Left renal cortex interstitium (tissue), 4 donors: ENCODE results near the gene GTF3A. TPM values are rescaled to one million over a fixed set of nuclear protein-coding genes. Genes with fewer than 3 reads are reported as not detected.
A peak's percentile ranks its signal among the peaks of the same experiment; 100 is the strongest.

ENCODE experiments used
- DNase-seq, 4 donors: peaks; one replicate each; pipeline ENCODE4 v3.0.0-alpha.2; 2013; ENCODE audit warnings: low read depth in 4 of 4, low spot score in 2 of 4, missing footprints in 1 of 4
- polyA plus RNA-seq, 4 donors: library from polyadenylated mRNA; unstranded; fragments of 120-200 nt; gene quantifications; one replicate each; pipeline ENCODE4 v1.2.1, GENCODE V29; 2013; ENCODE audit not compliant: insufficient read length in 4 of 4

GTF3A gene
- polyA plus RNA-seq, 4 donors = 80.7 to 85.3 (median 83.4) TPM

GRCh38 chr13:27446986-27447583, 22.7 kb downstream of the GTF3A start:
- no peak for DNase-seq

GRCh38 chr13:27448308-27448707, 23.9 kb downstream of the GTF3A start:
- no peak for DNase-seq

- peak in 1 of 4 donors; percentile 5 for DNase-seq
Observed at GRCh38 chr13:27449081-27449603, 24.7 kb downstream of the GTF3A start.

- DNase-seq = peak; percentile 92 to 95 (median 95)
Observed at GRCh38 chr13:27449936-27450828, 25.8 kb downstream of the GTF3A start, which contains the start of gene MTIF3. Gene MTIF3, minus strand, starts transcription at chr13:27450564. Its CDS starts 10,116 bp downstream, at chr13:27440448.

- peak in 3 of 4 donors; percentile 39 to 51 (median 51) for DNase-seq
Observed at GRCh38 chr13:27450921-27451471, 26.6 kb downstream of the GTF3A start.

GRCh38 chr13:27455331-27455855, 31.0 kb downstream of the GTF3A start:
- no peak for DNase-seq

- DNase-seq = no peak
Observed at GRCh38 chr13:27461940-27462584, 37.6 kb downstream of the GTF3A start.

- no peak for DNase-seq
Observed at GRCh38 chr13:27463500-27463899, 39.1 kb downstream of the GTF3A start.

GRCh38 chr13:27465611-27466010, 41.2 kb downstream of the GTF3A start:
- no peak for DNase-seq

GRCh38 chr13:27466513-27466912, 42.1 kb downstream of the GTF3A start:
- no peak for DNase-seq

GRCh38 chr13:27470075-27470820, 45.8 kb downstream of the GTF3A start:
- DNase-seq = no peak

- no peak for DNase-seq
Observed at GRCh38 chr13:27472441-27472840, 48.0 kb downstream of the GTF3A start.

- DNase-seq = no peak
Observed at GRCh38 chr13:27472941-27473340, 48.5 kb downstream of the GTF3A start.

- DNase-seq = no peak
Observed at GRCh38 chr13:27474751-27475268, 50.4 kb downstream of the GTF3A start.

- DNase-seq = no peak
Observed at GRCh38 chr13:27476943-27477703, 52.7 kb downstream of the GTF3A start.

GRCh38 chr13:27481766-27482165, 57.3 kb downstream of the GTF3A start:
- DNase-seq = no peak

GRCh38 chr13:27482983-27483382, 58.6 kb downstream of the GTF3A start:
- DNase-seq = no peak

- no peak for DNase-seq
Observed at GRCh38 chr13:27483421-27483820, 59.0 kb downstream of the GTF3A start.
